22Rv1 (cell line): Measurements from ENCODE around the gene ATL1.
"Not testable (repeated sequence)": the region's sequence is repeated elsewhere in the genome, so short reads cannot be mapped to it uniquely, and the experiment has no call there.

Experiments
- H3K27ac ChIP-seq: fragments of 450-650 bp; 2 replicates; pipeline ENCODE4 v1.5.1; 2017
- ZFX ChIP-seq: fragments of 450-650 bp; IDR thresholded peaks from 2 replicates; pipeline ENCODE4 v1.6.1; 2017; ENCODE audit warnings: antibody characterized with exemption, borderline replicate concordance
- TF ChIP-seq, protein P1 (sequence below): fragments of 450-650 bp; IDR thresholded peaks from 2 replicates; pipeline ENCODE4 v1.5.1; 2017; ENCODE audit warnings: mild to moderate bottlenecking

Gene ATL1

DNA sequence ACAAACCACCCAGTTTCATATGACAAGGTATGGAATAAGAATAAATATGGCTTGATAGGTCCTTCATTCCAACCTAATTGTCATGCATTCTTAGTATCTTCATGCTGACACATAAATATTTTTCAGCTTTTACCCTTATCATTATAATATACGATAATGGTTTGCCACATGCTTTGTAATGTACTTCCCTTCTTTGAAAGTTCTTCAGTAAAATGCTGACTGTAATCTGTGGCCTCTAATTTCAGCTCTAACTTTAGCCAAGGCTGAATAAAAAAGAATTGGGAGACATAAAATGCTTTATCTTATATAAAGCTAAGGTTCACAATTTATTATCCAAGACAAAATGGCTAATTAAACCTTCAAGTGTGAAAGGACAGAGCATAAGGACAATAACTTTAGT is 24.9 kb upstream of the ATL1 start:
- no peak for TF ChIP-seq ZFX
- TF ChIP-seq, protein P1, sequence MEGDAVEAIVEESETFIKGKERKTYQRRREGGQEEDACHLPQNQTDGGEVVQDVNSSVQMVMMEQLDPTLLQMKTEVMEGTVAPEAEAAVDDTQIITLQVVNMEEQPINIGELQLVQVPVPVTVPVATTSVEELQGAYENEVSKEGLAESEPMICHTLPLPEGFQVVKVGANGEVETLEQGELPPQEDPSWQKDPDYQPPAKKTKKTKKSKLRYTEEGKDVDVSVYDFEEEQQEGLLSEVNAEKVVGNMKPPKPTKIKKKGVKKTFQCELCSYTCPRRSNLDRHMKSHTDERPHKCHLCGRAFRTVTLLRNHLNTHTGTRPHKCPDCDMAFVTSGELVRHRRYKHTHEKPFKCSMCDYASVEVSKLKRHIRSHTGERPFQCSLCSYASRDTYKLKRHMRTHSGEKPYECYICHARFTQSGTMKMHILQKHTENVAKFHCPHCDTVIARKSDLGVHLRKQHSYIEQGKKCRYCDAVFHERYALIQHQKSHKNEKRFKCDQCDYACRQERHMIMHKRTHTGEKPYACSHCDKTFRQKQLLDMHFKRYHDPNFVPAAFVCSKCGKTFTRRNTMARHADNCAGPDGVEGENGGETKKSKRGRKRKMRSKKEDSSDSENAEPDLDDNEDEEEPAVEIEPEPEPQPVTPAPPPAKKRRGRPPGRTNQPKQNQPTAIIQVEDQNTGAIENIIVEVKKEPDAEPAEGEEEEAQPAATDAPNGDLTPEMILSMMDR, result no peak
- H3K27ac ChIP-seq, result no peak overlapping the region

DNA sequence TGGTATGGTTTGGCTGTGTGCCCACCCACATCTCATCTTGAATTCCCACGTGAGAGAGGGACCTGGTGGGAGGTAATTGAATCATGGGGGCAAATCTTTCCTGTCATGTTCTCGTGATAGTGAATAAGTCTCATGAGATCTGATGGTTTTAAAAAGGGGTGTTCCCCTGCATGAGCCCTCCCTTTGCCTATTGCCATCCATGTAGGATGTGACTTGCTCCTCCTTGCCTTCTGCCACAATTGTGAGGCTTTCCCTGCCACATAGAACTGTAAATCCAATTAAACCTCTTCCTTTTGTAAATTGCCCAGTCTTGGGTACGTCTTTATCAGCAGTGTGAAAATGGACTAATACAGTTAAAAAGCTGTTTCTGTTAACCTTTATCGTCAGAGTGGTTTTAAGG is 21.9 kb upstream of the ATL1 start:
- not testable (repeated sequence) for H3K27ac ChIP-seq

DNA sequence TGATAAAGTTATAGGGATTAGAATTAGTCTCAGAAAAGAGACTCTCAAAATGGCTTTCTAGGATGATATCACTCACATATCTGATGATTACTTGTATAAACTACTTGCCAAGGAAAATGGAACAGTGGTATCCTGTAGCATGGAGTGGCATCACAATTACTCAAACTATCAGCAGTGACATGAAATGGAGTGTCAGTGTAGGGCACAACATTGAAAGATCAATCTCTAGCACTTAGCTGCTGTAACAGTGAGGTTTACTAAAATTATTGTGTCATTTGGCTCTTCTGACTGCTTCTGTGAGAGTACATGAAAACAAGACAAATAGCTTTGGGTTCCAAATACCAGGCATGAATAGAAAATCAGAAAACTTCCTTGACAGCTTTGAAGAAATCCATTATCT is 20.9 kb upstream of the ATL1 start:
- TF ChIP-seq, protein P1, result no peak
- TF ChIP-seq ZFX, result no peak
- H3K27ac ChIP-seq, result no peak overlapping the region

DNA sequence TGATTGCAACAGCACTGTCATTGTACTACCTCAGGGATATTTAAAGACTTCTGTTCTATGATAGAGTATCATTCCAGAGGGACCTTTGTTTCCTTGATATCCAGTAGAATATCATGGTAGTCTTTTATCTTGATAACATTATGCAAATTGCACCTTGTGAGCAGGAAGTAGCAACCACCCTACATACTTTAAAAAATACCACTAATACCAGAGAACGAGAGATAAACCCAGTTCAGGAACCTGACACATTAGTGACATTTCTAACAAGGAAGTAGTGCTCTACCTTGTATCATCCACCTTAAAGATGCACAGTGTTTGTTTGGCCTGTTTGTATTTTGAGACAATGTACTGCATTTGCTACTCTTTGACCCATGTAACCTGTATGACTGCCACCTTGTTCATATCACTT is 18.8 kb upstream of the ATL1 start:
- TF ChIP-seq, protein P1, result no peak
- no peak for TF ChIP-seq ZFX
- H3K27ac ChIP-seq, result no peak overlapping the region

DNA sequence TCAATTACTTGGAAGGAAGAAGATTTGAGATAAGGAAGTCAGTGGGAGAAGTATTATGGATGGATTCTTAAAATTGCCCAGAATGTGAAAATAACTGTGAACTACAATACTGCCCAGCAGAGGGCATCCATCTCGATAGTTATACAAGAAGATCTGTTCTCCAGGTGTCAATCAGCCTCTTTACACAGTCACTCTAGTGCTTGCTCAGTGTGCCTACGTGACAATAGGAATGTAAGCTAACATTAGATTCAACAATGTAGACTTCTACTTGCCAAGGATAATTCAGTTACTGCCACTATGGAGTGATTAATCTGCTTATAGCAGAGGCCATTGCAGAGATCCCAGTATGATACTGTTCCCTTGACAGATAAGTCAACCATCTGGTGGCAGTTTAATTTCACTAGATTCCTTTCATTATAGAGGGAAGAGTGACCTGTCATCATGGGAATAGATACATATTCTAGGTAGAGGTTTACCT is 17.0 kb upstream of the ATL1 start:
- TF ChIP-seq, protein P1, result peak; percentile 78
- TF ChIP-seq ZFX, result no peak
- no peak overlapping the region for H3K27ac ChIP-seq

DNA sequence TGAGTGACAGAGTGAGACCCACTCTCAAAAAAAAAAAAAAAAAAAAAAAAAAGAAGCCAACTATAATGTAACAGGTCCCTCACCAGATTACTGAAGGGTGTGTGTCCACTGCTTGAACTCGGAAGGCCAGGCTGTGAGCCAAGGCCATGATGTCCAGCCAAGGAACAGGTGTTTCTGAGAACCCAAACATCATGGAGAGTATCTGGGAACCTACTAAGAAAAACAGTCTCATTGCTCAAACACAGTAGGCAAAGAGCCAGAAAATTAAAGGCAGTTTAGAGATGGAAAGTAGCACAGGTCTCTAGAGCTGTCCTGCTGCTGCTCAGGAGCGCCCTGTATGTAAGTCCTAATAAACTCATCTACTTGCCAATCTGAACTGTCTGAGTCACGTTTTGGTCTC is 15.0 kb upstream of the ATL1 start:
- H3K27ac ChIP-seq, result no peak overlapping the region
- TF ChIP-seq, protein P1, result no peak
- no peak for TF ChIP-seq ZFX

DNA sequence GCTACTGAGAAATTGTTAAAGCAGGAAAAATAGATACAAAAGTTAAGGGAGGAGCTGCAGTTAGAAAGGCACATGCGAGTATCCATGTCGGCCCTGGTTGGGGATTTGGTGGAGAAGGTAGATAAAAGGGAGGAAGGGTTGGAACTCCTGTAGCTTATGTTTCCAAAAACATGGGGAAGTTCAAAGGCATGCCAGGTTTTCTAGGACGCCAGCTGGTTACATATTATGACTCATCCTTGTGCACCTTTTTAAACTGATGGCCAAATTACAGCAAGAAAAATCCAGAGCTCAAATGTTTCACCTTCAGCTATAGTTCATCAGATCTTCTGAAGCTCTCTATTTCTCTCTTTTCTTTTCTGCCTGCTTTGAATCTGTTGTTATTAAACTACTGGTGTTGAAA is 14.3 kb upstream of the ATL1 start:
- H3K27ac ChIP-seq, result no peak overlapping the region
- TF ChIP-seq, protein P1, result no peak
- TF ChIP-seq ZFX, result no peak

DNA sequence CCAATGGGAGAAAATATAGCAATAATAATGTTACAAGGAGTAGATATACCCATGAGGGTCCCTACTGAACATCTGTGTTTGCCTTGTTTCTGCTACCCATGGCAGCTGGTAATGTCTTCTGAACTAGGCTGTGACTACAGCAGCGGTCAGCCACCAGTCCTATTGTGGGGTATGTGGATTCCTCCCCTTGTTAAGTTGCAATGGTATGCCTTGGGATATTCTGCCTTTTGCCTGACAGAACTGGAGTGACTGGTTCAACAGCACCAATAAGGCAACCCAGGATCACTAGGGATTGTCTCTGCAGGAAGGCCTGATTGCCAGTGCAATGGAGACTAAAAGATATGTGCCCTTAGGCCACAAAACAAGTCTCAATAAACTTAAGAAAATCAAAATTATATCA is 9.7 kb upstream of the ATL1 start:
- TF ChIP-seq, protein P1, result no peak
- TF ChIP-seq ZFX, result no peak
- H3K27ac ChIP-seq, result no peak overlapping the region
